HG03196 (cell line): Measurements from ENCODE around the gene OTUD1.

ENCODE experiments used
- ATAC-seq: cut with Tn5 transposase; IDR thresholded peaks from one replicate; pipeline ENCODE4 v1.9.1; 2021; ENCODE audit not compliant: unreplicated experiment

OTUD1 gene

GRCh38 chr10:23467012-23467411 lies 28.1 kb downstream of the OTUD1 start:
- ATAC-seq: no peak

GRCh38 chr10:23467548-23467947 lies 28.7 kb downstream of the OTUD1 start:
- no peak for ATAC-seq

- no peak for ATAC-seq
Measured at GRCh38 chr10:23469596-23470237, 30.8 kb downstream of the OTUD1 start.

GRCh38 chr10:23472181-23472580 lies 33.3 kb downstream of the OTUD1 start:
- ATAC-seq: no peak

GRCh38 chr10:23474081-23474480 lies 35.2 kb downstream of the OTUD1 start:
- no peak for ATAC-seq

- ATAC-seq: no peak
Measured at GRCh38 chr10:23474626-23475025, 35.8 kb downstream of the OTUD1 start.

GRCh38 chr10:23478570-23478969 lies 39.7 kb downstream of the OTUD1 start:
- no peak for ATAC-seq

- ATAC-seq: no peak
Measured at GRCh38 chr10:23479798-23480473, 41.1 kb downstream of the OTUD1 start.

- no peak for ATAC-seq
Measured at GRCh38 chr10:23481363-23481961, 42.6 kb downstream of the OTUD1 start.

GRCh38 chr10:23490115-23490514 lies 51.2 kb downstream of the OTUD1 start:
- ATAC-seq: no peak
